Neural cell (in vitro differentiated cells): ENCODE results near the gene NFE2L1.

Experiments used
- CTCF ChIP-seq: fragments of 450-650 bp; IDR thresholded peaks from 2 replicates; pipeline ENCODE4 v1.5.1; 2014; ENCODE audit warnings: antibody characterized with exemption, mild to moderate bottlenecking, moderate library complexity; ENCODE audit not compliant: poor library complexity, severe bottlenecking
- POLR2AphosphoS5 ChIP-seq: IDR thresholded peaks from 2 replicates; pipeline ENCODE4 v1.6.1; 2012

- TF ChIP-seq CTCF = peak; percentile 53
- peak; percentile 66 for TF ChIP-seq POLR2AphosphoS5
Measured at GRCh38 chr17:48107137-48108055, 59.2 kb downstream of the NFE2L1 start, which contains the start of gene SNX11.
